Peyer's patch (tissue), 4 donors: ENCODE data around the gene FTCD. TPM values are rescaled to one million over a fixed set of nuclear protein-coding genes. Genes with fewer than 3 reads are reported as not detected.

Experiments used
- DNase-seq, 3 donors: peaks; one replicate each; pipeline ENCODE4 v3.0.0-alpha.2; 2017 to 2019
- H3K27ac ChIP-seq, 4 donors: fragments of 200-600 bp; sonication (generic); one replicate each; pipeline ENCODE4 v1.5.1; 2016 to 2019
- H3K27me3 ChIP-seq, 2 donors: fragments of 200-600 bp; sonication (generic); one replicate each; pipeline ENCODE4 v1.5.1; 2019
- H3K36me3 ChIP-seq, 3 donors: fragments of 200-600 bp; sonication (generic); one replicate each; pipeline ENCODE4 v1.5.1; 2016 to 2019
- H3K4me1 ChIP-seq, 4 donors: fragments of 200-600 bp; sonication (generic); one replicate each; pipeline ENCODE4 v1.5.1; 2016 to 2019
- H3K4me3 ChIP-seq, 4 donors: fragments of 200-600 bp; sonication (generic); 1 replicate in 3 of 4; 2 replicates in 1 of 4; pipeline ENCODE4 v1.5.1; 2016 to 2019; ENCODE audit warnings: mild to moderate bottlenecking in 1 of 4
- H3K9me3 ChIP-seq, 4 donors: fragments of 200-600 bp; sonication (generic); one replicate each; pipeline ENCODE4 v1.5.1; 2016 to 2019; ENCODE audit warnings: mild to moderate bottlenecking in 1 of 4
- POLR2A ChIP-seq, 2 donors: fragments of 450-650 bp; IDR thresholded peaks; one replicate each; pipeline ENCODE4 v1.5.1; 2017; ENCODE audit warnings: antibody characterized with exemption in 2 of 2, mild to moderate bottlenecking in 2 of 2, moderate library complexity in 2 of 2
- total RNA-seq, 4 donors: library from RNA; depleted of rRNA; stranded (reverse); fragments of >200 nt; gene quantifications; one replicate each; pipeline ENCODE4 v1.1.0, GENCODE V29; 2016
- TF ChIP-seq, protein P1 (sequence below), 6 experiments: fragments of 450-650 bp in 4 of 6; fragments of 200-600 bp in 2 of 6; sonication (generic) in 1 of 6; IDR thresholded peaks; one replicate each; pipeline ENCODE4 v1.5.1; 2017 to 2019; ENCODE audit warnings: antibody characterized with exemption in 6 of 6, mild to moderate bottlenecking in 3 of 6, moderate library complexity in 1 of 6

The FTCD gene
- total RNA-seq, 4 donors from 2014 or later: 0.67 to 1.0 TPM; not detected in 2

- Histone ChIP-seq H3K27me3 (no peaks in the 10 kb centered on the region), H3K27ac (no peak overlapping the region), H3K36me3 (no peaks in the 10 kb centered on the region), H3K4me1 (peaks cover 0 to 3% (median 0%) of the 10 kb centered on the region in 4 donors), H3K4me3 (no peak overlapping the region), H3K9me3 (peaks cover 0 to 5% (median 0%) of the 10 kb centered on the region in 4 donors)
- DNase-seq: no peak
- TF ChIP-seq, protein P1, sequence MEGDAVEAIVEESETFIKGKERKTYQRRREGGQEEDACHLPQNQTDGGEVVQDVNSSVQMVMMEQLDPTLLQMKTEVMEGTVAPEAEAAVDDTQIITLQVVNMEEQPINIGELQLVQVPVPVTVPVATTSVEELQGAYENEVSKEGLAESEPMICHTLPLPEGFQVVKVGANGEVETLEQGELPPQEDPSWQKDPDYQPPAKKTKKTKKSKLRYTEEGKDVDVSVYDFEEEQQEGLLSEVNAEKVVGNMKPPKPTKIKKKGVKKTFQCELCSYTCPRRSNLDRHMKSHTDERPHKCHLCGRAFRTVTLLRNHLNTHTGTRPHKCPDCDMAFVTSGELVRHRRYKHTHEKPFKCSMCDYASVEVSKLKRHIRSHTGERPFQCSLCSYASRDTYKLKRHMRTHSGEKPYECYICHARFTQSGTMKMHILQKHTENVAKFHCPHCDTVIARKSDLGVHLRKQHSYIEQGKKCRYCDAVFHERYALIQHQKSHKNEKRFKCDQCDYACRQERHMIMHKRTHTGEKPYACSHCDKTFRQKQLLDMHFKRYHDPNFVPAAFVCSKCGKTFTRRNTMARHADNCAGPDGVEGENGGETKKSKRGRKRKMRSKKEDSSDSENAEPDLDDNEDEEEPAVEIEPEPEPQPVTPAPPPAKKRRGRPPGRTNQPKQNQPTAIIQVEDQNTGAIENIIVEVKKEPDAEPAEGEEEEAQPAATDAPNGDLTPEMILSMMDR (IDR thresholded peaks at IDR 0.05): no peak
- no peak for TF ChIP-seq POLR2A (IDR thresholded peaks at IDR 0.05)
Observed at GRCh38 chr21:46104104-46104503, 51.3 kb downstream of the FTCD start.

DNA sequence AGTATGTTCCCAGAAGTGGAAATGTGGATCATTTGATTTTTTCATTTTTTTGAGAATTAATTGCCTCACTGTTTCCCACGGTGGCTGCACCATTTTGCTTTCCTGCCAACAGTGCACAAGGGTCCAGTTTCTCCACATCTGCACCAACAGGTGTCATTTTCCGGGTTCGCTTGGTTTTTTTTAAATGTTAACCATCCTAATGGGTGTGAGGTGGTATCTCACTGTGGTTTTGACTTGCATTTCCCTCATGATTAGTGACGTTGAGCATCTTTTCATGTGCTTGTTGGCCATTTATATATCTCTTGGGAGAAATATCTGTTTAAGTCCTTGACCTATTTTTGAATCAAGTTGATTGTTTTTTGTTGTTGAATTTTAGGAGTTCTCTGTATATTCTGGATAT, 54.5 kb downstream of the FTCD start:
- peaks cover 0 to 17% of the 10 kb centered on the region in 2 donors for H3K27me3 ChIP-seq
- peak overlapping the region in 1 of 4 donors; percentile 76 for H3K4me3 ChIP-seq

DNA sequence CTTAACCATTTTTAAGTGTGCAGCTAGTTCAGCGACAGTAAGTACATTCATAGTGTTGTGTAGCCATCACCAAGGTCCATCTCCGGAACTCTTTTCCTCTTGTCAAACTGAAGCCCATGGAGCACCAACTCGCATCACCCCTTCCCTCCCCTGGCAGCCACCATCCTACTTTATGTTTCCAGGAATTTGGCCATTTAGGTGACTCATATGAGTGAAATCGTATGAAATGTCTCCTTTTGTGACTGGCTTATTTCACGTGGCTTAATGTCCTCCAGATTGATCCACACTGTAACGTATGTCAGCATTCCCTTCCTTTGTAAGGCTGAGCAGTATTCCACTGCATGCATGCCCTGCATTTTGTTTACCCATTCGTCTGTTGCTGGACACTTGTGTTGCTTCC, 55.0 kb downstream of the FTCD start:
- TF ChIP-seq, protein P1 (IDR thresholded peaks at IDR 0.05): no peak
- TF ChIP-seq POLR2A (IDR thresholded peaks at IDR 0.05): no peak
- Histone ChIP-seq H3K4me1 (peaks cover 0 to 14% (median 2%) of the 10 kb centered on the region in 4 donors), H3K9me3 (peaks cover 0 to 5% (median 0%) of the 10 kb centered on the region in 4 donors), H3K36me3 (no peaks in the 10 kb centered on the region), H3K27ac (peak overlapping the region in 1 of 4 donors; percentile 98), H3K27me3 (peaks cover 0 to 17% of the 10 kb centered on the region in 2 donors), H3K4me3 (peak overlapping the region in 1 of 4 donors; percentile 76)
- peak in 2 of 3 donors; percentile 4 to 13 for DNase-seq

More for the DNA sequence above, 54.5 kb downstream of the FTCD start:
- peaks cover 0 to 14% (median 2%) of the 10 kb centered on the region in 4 donors for H3K4me1 ChIP-seq
- H3K9me3 ChIP-seq: peaks cover 0 to 5% (median 0%) of the 10 kb centered on the region in 4 donors
- TF ChIP-seq, protein P1 (IDR thresholded peaks at IDR 0.05): no peak
- no peak for TF ChIP-seq POLR2A (IDR thresholded peaks at IDR 0.05)
- H3K36me3 ChIP-seq: no peaks in the 10 kb centered on the region
- peak in 1 of 3 donors; percentile 3 for DNase-seq
- H3K27ac ChIP-seq: peak overlapping the region in 1 of 4 donors; percentile 98

DNA sequence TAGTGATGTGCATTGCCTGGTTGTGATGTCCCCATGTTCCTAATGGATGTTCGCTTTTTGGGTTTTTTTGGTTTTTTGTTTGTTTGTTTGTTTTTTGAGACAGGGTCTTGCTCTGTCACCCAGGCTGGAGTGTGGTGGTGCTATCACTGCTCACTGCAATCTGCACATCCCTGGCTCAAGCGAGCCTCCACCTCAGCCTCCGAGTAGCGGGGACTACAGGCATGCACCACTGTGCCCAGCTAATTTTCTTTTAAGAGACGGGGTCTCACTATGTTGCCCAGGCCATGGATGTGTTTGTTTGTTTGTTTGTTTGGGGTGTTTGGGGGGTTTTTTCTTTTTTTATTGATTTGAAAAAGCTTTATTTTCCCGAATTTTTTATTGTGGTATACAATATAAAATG, 55.4 kb downstream of the FTCD start:
- no peaks in the 10 kb centered on the region for H3K36me3 ChIP-seq
- H3K27me3 ChIP-seq: peaks cover 0 to 17% of the 10 kb centered on the region in 2 donors
- peaks cover 0 to 5% (median 0%) of the 10 kb centered on the region in 4 donors for H3K9me3 ChIP-seq
- no peak for DNase-seq
- peak overlapping the region in 1 of 4 donors; percentile 76 for H3K4me3 ChIP-seq
- H3K27ac ChIP-seq: peak overlapping the region in 1 of 4 donors; percentile 98
- TF ChIP-seq POLR2A (IDR thresholded peaks at IDR 0.05): no peak
- TF ChIP-seq, protein P1 (IDR thresholded peaks at IDR 0.05): no peak
- peaks cover 0 to 14% (median 2%) of the 10 kb centered on the region in 4 donors for H3K4me1 ChIP-seq

GRCh38 chr21:46099476-46099875, 55.9 kb downstream of the FTCD start:
- Histone ChIP-seq H3K9me3 (peaks cover 0 to 5% (median 0%) of the 10 kb centered on the region in 4 donors), H3K4me3 (peak overlapping the region in 3 of 4 donors; percentile 31 to 76 (median 53)), H3K4me1 (peaks cover 0 to 14% (median 2%) of the 10 kb centered on the region in 4 donors), H3K27me3 (peaks cover 0 to 17% of the 10 kb centered on the region in 2 donors), H3K36me3 (no peaks in the 10 kb centered on the region), H3K27ac (peak overlapping the region in 3 of 4 donors; percentile 38 to 98 (median 55))
- DNase-seq: peak; percentile 15 to 60 (median 54)
- TF ChIP-seq POLR2A (IDR thresholded peaks at IDR 0.05): no peak
- TF ChIP-seq, protein P1 (IDR thresholded peaks at IDR 0.05): no peak
